Neural cell (in vitro differentiated cells): ENCODE results near the gene ENC1. TPM values are rescaled to one million over a fixed set of nuclear protein-coding genes. Genes with fewer than 3 reads are reported as not detected.

Experiments
- H2AFZ ChIP-seq: fragments of 200-600, 300-800 bp; sonication (generic), shearing (Covaris generic); 2 replicates; pipeline ENCODE4 v1.6.0; 2014; ENCODE audit warnings: low read depth, mild to moderate bottlenecking, antibody characterized with exemption, low read length, moderate library complexity
- H3F3A ChIP-seq: fragments of 200-600 bp; shearing (Covaris generic); 2 replicates; pipeline ENCODE4 v1.6.1; 2016; ENCODE audit warnings: mild to moderate bottlenecking, moderate library complexity, mixed read lengths, antibody characterized with exemption, low read length; ENCODE audit not compliant: insufficient read depth, poor library complexity, severe bottlenecking
- H3K27ac ChIP-seq: fragments of 200-600, 300-800 bp; sonication (generic), shearing (Covaris generic); 2 replicates; pipeline ENCODE4 v1.5.1; 2014; ENCODE audit warnings: mild to moderate bottlenecking, low read length, moderate library complexity
- H3K27me3 ChIP-seq: fragments of 300-800, 200-600 bp; sonication (generic), shearing (Covaris generic); 2 replicates; pipeline ENCODE4 v1.6.0; 2014; ENCODE audit warnings: mild to moderate bottlenecking, low read depth, low read length, moderate library complexity; ENCODE audit not compliant: insufficient read depth
- H3K36me3 ChIP-seq: fragments of 300-800, 200-600 bp; sonication (generic), shearing (Covaris generic); 2 replicates; pipeline ENCODE4 v1.5.1; 2014; ENCODE audit warnings: mild to moderate bottlenecking, antibody characterized with exemption, low read length, moderate library complexity; ENCODE audit not compliant: insufficient read depth
- H3K4me2 ChIP-seq: fragments of 300-800, 200-600 bp; sonication (generic), shearing (Covaris generic); 2 replicates; pipeline ENCODE4 v1.6.0; 2014; ENCODE audit warnings: mild to moderate bottlenecking, low read length
- H3K4me3 ChIP-seq: fragments of 300-800, 200-600 bp; sonication (generic), shearing (Covaris generic); 2 replicates; pipeline ENCODE4 v1.5.1; 2014; ENCODE audit warnings: mild to moderate bottlenecking, low read length, moderate library complexity
- H3K79me2 ChIP-seq: fragments of 200-600 bp; shearing (Covaris generic); replicated peaks from 2 replicates; pipeline ENCODE4 v1.6.0; 2014; ENCODE audit warnings: mild to moderate bottlenecking, low read length, moderate library complexity; ENCODE audit not compliant: insufficient read depth
- H3K9ac ChIP-seq: fragments of 300-800, 200-600 bp; sonication (generic), shearing (Covaris generic); 2 replicates; pipeline ENCODE4 v1.6.1; 2016; ENCODE audit warnings: mild to moderate bottlenecking, low read length, mixed read lengths
- H3K9me2 ChIP-seq: fragments of 200-600 bp; shearing (Covaris generic); 2 replicates; pipeline ENCODE4 v1.6.1; 2016; ENCODE audit warnings: mild to moderate bottlenecking, low read length, mixed read lengths; ENCODE audit not compliant: insufficient read depth
- H3K9me3 ChIP-seq: fragments of 200-600, 300-800 bp; sonication (generic), shearing (Covaris generic); 2 replicates; pipeline ENCODE4 v1.6.1; 2016; ENCODE audit warnings: mild to moderate bottlenecking, mixed run types, low read length, moderate library complexity, mixed read lengths
- H4K20me1 ChIP-seq: fragments of 200-600 bp; shearing (Covaris generic); 2 replicates; pipeline ENCODE4 v1.6.1; 2016; ENCODE audit warnings: mild to moderate bottlenecking, mixed run types; ENCODE audit not compliant: insufficient read depth
- CTCF ChIP-seq: fragments of 450-650 bp; IDR thresholded peaks from 2 replicates; pipeline ENCODE4 v1.5.1; 2014; ENCODE audit warnings: antibody characterized with exemption, mild to moderate bottlenecking, moderate library complexity; ENCODE audit not compliant: poor library complexity, severe bottlenecking
- EP300 ChIP-seq: fragments of 450-650 bp; conservative IDR thresholded peaks from 2 replicates; pipeline ENCODE4 v1.6.1; 2014; ENCODE audit warnings: antibody characterized with exemption, mild to moderate bottlenecking, moderate library complexity; ENCODE audit not compliant: poor library complexity, severe bottlenecking
- EZH2 ChIP-seq: fragments of 200-600, 300-800 bp; shearing (Covaris generic), sonication (generic); IDR thresholded peaks from 2 replicates; pipeline ENCODE4 v1.6.1; 2014; ENCODE audit warnings: antibody characterized with exemption, low read length, borderline replicate concordance, mild to moderate bottlenecking; ENCODE audit not compliant: insufficient read depth, poor library complexity, severe bottlenecking
- MXI1 ChIP-seq: fragments of 450-650 bp; conservative IDR thresholded peaks from 2 replicates; pipeline ENCODE4 v1.6.1; 2014; ENCODE audit warnings: antibody characterized with exemption, mild to moderate bottlenecking; ENCODE audit not compliant: poor library complexity, severe bottlenecking
- POLR2AphosphoS5 ChIP-seq: IDR thresholded peaks from 2 replicates; pipeline ENCODE4 v1.6.1; 2012
- RAD21 ChIP-seq: fragments of 450-650 bp; conservative IDR thresholded peaks from 2 replicates; pipeline ENCODE4 v1.6.1; 2014; ENCODE audit warnings: antibody characterized with exemption, mild to moderate bottlenecking, moderate library complexity
- REST ChIP-seq: IDR thresholded peaks from 2 replicates; pipeline ENCODE4 v1.6.1; 2012; ENCODE audit warnings: borderline replicate concordance
- SMC3 ChIP-seq: fragments of 450-650 bp; conservative IDR thresholded peaks from 2 replicates; pipeline ENCODE4 v1.6.1; 2014; ENCODE audit warnings: antibody characterized with exemption, mild to moderate bottlenecking, moderate library complexity; ENCODE audit not compliant: poor library complexity
- TAF1 ChIP-seq: IDR thresholded peaks from 2 replicates; pipeline ENCODE4 v1.6.1; 2012; ENCODE audit warnings: low read depth
- polyA plus RNA-seq: library from polyadenylated mRNA; depleted of rRNA; stranded (reverse); fragments of >200 nt; gene quantifications from 2 replicates; pipeline ENCODE4 v1.2.3, GENCODE V29; 2014

The ENC1 gene
- polyA plus RNA-seq, 1 donor from 2014 or later, result 449 TPM

GRCh38 chr5:74616236-74617146 is 24.0 kb downstream of the ENC1 start:
- H4K20me1 ChIP-seq, result no peaks in the 10 kb centered on the region
- no peaks in the 10 kb centered on the region for H3F3A ChIP-seq
- H3K36me3 ChIP-seq, result no peaks in the 10 kb centered on the region
- no peak overlapping the region for H3K4me3 ChIP-seq
- H3K4me2 ChIP-seq, result no peak overlapping the region
- H3K27ac ChIP-seq, result peak overlapping the region; percentile 20
- H3K9me3 ChIP-seq, result no peaks in the 10 kb centered on the region
- no peaks in the 10 kb centered on the region for H3K27me3 ChIP-seq
- no peak overlapping the region for H2AFZ ChIP-seq
- H3K79me2 ChIP-seq, result no peaks in the 10 kb centered on the region
- no peaks in the 10 kb centered on the region for H3K9me2 ChIP-seq
- TF ChIP-seq REST, result no peak
- no peak for TF ChIP-seq SMC3
- TF ChIP-seq EP300, result no peak
- no peak overlapping the region for H3K9ac ChIP-seq

- no peak overlapping the region for H3K4me2 ChIP-seq
- H3K9me2 ChIP-seq, result no peaks in the 10 kb centered on the region
- no peak overlapping the region for H3K9ac ChIP-seq
- H3K27me3 ChIP-seq, result no peaks in the 10 kb centered on the region
- no peaks in the 10 kb centered on the region for H3K9me3 ChIP-seq
- no peak for TF ChIP-seq SMC3
- TF ChIP-seq CTCF, result no peak
- no peak for TF ChIP-seq EP300
- TF ChIP-seq TAF1, result no peak
- H3K36me3 ChIP-seq, result no peaks in the 10 kb centered on the region
- no peaks in the 10 kb centered on the region for H3K79me2 ChIP-seq
- no peak overlapping the region for H3K27ac ChIP-seq
- H2AFZ ChIP-seq, result no peak overlapping the region
- H3K4me3 ChIP-seq, result no peak overlapping the region
- H3F3A ChIP-seq, result peaks cover 5% of the 10 kb centered on the region
- no peaks in the 10 kb centered on the region for H4K20me1 ChIP-seq
These were observed 27.2 kb downstream of the ENC1 start for GRCh38 chr5:74613283-74613682.

- Histone ChIP-seq H3K9ac (no peak overlapping the region), H3K79me2 (no peaks in the 10 kb centered on the region), H4K20me1 (no peaks in the 10 kb centered on the region), H3F3A (peaks cover 5% of the 10 kb centered on the region), H3K4me3 (no peak overlapping the region), H3K27me3 (no peaks in the 10 kb centered on the region), H3K4me2 (no peak overlapping the region), H3K9me2 (no peaks in the 10 kb centered on the region), H3K9me3 (no peaks in the 10 kb centered on the region), H2AFZ (no peak overlapping the region), H3K36me3 (no peaks in the 10 kb centered on the region), H3K27ac (no peak overlapping the region)
- TF ChIP-seq POLR2AphosphoS5, result no peak
- no peak for TF ChIP-seq CTCF
- no peak for TF ChIP-seq EP300
- TF ChIP-seq SMC3, result no peak
- TF ChIP-seq EZH2, result no peak
- no peak for TF ChIP-seq REST
- no peak for TF ChIP-seq MXI1
- TF ChIP-seq RAD21, result no peak
- TF ChIP-seq TAF1, result no peak
These were observed 28.5 kb downstream of the ENC1 start for GRCh38 chr5:74612045-74612444.
